SKM-1 (cell line): ENCODE results near the gene FAM8A1.

Source experiments
- DNase-seq: peaks from one replicate; lab custom pipeline; 2025; ENCODE audit not compliant: unreplicated experiment; lab: John Stamatoyannopoulos, UW

The FAM8A1 gene

GRCh38 chr6:17653198-17653882 lies 53.2 kb downstream of the FAM8A1 start:
- no peak for DNase-seq

- DNase-seq = no peak
Observed at GRCh38 chr6:17656092-17656491, 56.0 kb downstream of the FAM8A1 start.

DNA sequence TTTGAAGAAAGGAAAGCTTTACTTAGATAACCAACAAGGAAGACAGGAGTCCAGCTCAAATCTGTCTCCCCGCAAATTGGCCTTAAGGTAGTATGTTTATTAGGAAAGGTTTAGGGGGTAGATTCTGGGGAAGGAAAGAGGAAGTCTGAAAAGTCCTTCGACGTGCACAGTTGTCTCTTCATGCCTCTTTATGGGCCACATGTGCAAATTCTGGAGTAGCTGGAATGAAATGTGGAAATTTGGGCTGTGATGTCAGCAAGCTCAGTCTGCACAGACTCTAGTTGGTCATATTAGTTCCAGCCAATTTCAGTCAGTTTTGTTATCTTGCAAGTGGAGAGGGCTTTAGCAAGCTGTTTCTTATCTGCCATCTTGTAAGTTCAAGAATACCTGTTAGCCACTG lies 56.5 kb downstream of the FAM8A1 start:
- DNase-seq = no peak
